PFSK-1 (cell line): ENCODE results near the gene TOE1.

Source experiments
- FOXP2 ChIP-seq: optimal IDR thresholded peaks from 2 replicates; pipeline ENCODE3; 2011; ENCODE audit warnings: borderline replicate concordance, control low read depth, inconsistent platforms; ENCODE audit not compliant: insufficient read depth; ENCODE audit errors: extremely low read length, extremely low read depth
- POLR2AphosphoS5 ChIP-seq: IDR thresholded peaks from 2 replicates; pipeline ENCODE4 v1.6.1; 2012; ENCODE audit warnings: low read depth, mild to moderate bottlenecking, control low read depth, low read length, moderate library complexity
- REST ChIP-seq, 2 experiments: IDR thresholded peaks; 2 replicates each; pipeline versions ENCODE4 v1.6.1 to v1.8.0; 2011 to 2012; ENCODE audit warnings: low read depth in 2 of 2, low read length in 2 of 2, control low read depth in 1 of 2, inconsistent platforms in 1 of 2, mild to moderate bottlenecking in 1 of 2, moderate library complexity in 1 of 2; ENCODE audit not compliant: insufficient read depth in 1 of 2
- SIN3A ChIP-seq: IDR thresholded peaks from 2 replicates; pipeline ENCODE4 v1.6.1; 2012; ENCODE audit warnings: mild to moderate bottlenecking, low read length, moderate library complexity, borderline replicate concordance; ENCODE audit not compliant: insufficient read depth
- TAF1 ChIP-seq: IDR thresholded peaks from 2 replicates; pipeline ENCODE4 v1.6.1; 2012; ENCODE audit warnings: low read length, control low read depth, borderline replicate concordance; ENCODE audit not compliant: insufficient read depth

TOE1 gene

DNA sequence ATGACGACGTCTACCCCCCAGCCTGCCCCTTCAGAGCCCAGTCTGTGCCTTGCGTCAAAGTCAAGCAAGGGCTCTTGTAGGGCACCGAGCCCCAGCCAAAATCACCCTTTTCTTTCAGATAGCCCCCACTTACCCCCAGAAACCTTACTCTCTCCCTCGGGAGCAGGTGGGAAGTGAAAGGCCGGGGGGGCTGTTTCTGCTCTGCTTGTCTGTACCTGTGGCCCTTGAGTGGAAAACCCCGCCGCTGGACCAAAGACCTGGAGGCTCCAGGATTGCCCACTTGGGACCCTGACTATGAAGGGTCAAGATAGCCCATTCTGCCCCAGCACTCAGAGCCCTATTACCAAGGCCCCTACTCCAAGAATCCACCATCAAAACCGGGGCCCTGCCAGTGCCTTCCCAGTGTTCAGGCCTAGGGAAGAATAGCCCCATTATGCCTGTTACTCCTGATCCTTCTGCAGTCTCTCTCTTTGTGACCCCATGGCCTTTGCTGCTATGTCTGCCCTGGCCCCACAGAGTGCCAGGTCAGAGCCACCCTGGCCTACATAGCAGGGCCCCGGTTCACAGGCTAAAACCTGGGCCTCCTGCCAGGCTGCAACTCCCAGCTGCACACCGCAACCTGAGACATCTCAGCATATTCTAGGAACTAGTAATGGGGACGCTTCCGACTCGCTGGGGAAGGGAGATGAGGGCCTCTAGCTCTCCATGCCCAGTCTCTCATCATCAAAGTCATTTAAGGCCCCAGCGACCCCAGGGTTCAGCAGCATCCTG is 35.5 kb upstream of the TOE1 start:
- TF ChIP-seq SIN3A (no peak), REST (IDR thresholded peaks at IDR 0.05; ENCODE audit: insufficient read depth in 1 of 2, low read depth in 2 of 2, low read length in 2 of 2) (no peak), POLR2AphosphoS5 (no peak), FOXP2 (no peak), TAF1 (no peak)

DNA sequence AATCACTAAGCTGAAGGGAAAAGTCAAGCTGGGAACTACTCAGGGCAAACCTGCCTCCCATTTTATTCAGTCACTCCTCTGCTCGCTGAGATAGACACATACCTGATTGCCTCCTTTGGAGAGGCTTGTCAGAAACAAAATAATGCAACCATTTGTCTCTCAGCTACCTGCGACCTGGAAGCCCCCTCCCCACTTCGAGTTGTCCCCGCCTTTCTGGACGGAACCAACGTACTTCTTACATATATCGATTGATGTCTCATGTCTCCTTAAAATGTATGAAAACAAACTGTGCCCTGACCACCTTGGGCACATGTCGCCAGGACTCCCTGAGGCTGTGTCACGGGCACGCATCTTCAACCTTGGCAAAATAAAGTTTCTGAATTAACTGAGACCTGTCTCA is 34.7 kb upstream of the TOE1 start:
- no peak for TF ChIP-seq POLR2AphosphoS5
- no peak for TF ChIP-seq SIN3A
- no peak for TF ChIP-seq TAF1
- no peak for TF ChIP-seq REST (IDR thresholded peaks at IDR 0.05; ENCODE audit: insufficient read depth in 1 of 2, low read depth in 2 of 2, low read length in 2 of 2)
- TF ChIP-seq FOXP2: no peak

DNA sequence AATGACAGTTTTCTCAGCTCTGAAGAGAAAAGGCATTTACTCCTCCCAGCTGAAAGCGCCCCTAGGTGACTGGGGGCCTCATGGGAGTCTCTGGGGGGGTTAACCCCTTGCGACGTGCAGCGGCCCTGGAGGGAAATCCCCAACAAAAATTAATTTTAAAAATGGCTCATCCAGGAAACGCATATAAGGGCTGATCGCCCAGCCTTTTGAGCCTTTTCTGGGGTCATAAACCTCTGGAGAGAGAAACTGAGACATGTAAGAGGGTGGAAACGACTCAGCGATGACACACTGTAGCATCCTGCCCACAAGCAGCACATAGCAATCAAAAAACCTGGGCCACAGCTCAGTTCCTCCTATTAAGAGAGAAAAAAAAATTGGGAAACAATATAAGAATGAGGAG is 33.7 kb upstream of the TOE1 start:
- TF ChIP-seq FOXP2 (no peak), POLR2AphosphoS5 (no peak), SIN3A (no peak), REST (IDR thresholded peaks at IDR 0.05; ENCODE audit: insufficient read depth in 1 of 2, low read depth in 2 of 2, low read length in 2 of 2) (no peak), TAF1 (no peak)

- TF ChIP-seq SIN3A (no peak), REST (IDR thresholded peaks at IDR 0.05; ENCODE audit: insufficient read depth in 1 of 2, low read depth in 2 of 2, low read length in 2 of 2) (no peak), POLR2AphosphoS5 (no peak), FOXP2 (no peak), TAF1 (no peak)
Measured at GRCh38 chr1:45306905-45307304, 33.1 kb upstream of the TOE1 start.
